HepG2 (cell line): ENCODE data around the gene U2AF1L4. TPM values are rescaled to one million over a fixed set of nuclear protein-coding genes. Genes with fewer than 3 reads are reported as not detected.

Experiments
- CBX5 ChIP-seq: sonication (generic); formaldehyde crosslinking; IDR thresholded peaks from 2 replicates; pipeline ENCODE4 v1.4.0; 2020; ENCODE audit warnings: missing genetic modification reagents, borderline replicate concordance
- CENPT ChIP-seq: sonication (generic); formaldehyde crosslinking; IDR thresholded peaks from 2 replicates; pipeline ENCODE4 v1.8.0; 2022; ENCODE audit warnings: low read depth, mild to moderate bottlenecking, moderate library complexity, missing genetic modification reagents
- E2F1 ChIP-seq: sonication (generic); formaldehyde crosslinking; IDR thresholded peaks from 2 replicates; pipeline ENCODE4 v1.5.0; 2020; ENCODE audit warnings: missing genetic modification reagents
- ELF1 ChIP-seq: sonication (generic); formaldehyde crosslinking; IDR thresholded peaks from 2 replicates; pipeline ENCODE4 v1.4.0; 2020; ENCODE audit warnings: missing genetic modification reagents
- FIP1L1 ChIP-seq: fragments of 200-400 bp; formaldehyde crosslinking; IDR thresholded peaks from 2 replicates; pipeline ENCODE4 v1.6.1; 2018; ENCODE audit warnings: low read depth, mild to moderate bottlenecking, low read length, moderate library complexity, borderline replicate concordance; ENCODE audit not compliant: insufficient read depth
- ISL2 ChIP-seq: sonication (generic); formaldehyde crosslinking; IDR thresholded peaks from 2 replicates; pipeline ENCODE4 v1.5.0; 2020; ENCODE audit warnings: missing genetic modification reagents
- MED1 ChIP-seq: sonication (generic); formaldehyde crosslinking; IDR thresholded peaks from 2 replicates; pipeline ENCODE4 v1.4.0; 2020; ENCODE audit warnings: missing genetic modification reagents
- NBN ChIP-seq: fragments of 450-650 bp; conservative IDR thresholded peaks from 2 replicates; pipeline ENCODE4 v1.6.1; 2017
- RBAK ChIP-seq: sonication (generic); formaldehyde crosslinking; IDR thresholded peaks from 2 replicates; pipeline ENCODE4 v1.5.1; 2020; ENCODE audit warnings: mild to moderate bottlenecking, missing genetic modification reagents
- TAF1 ChIP-seq: sonication (generic); formaldehyde crosslinking; IDR thresholded peaks from 2 replicates; pipeline ENCODE4 v1.4.0; 2020; ENCODE audit warnings: missing genetic modification reagents
- TEAD2 ChIP-seq: sonication (generic); formaldehyde crosslinking; IDR thresholded peaks from 2 replicates; pipeline ENCODE4 v1.9.0; 2021; ENCODE audit warnings: missing genetic modification reagents
- ZBTB44 ChIP-seq: sonication (generic); formaldehyde crosslinking; IDR thresholded peaks from 2 replicates; pipeline ENCODE4 v1.4.0; 2020; ENCODE audit warnings: missing genetic modification reagents
- ZIK1 ChIP-seq: sonication (generic); formaldehyde crosslinking; IDR thresholded peaks from 2 replicates; pipeline ENCODE4 v1.5.0; 2020; ENCODE audit warnings: mild to moderate bottlenecking, low read depth, missing genetic modification reagents, borderline replicate concordance
- ZNF460 ChIP-seq: sonication (generic); formaldehyde crosslinking; IDR thresholded peaks from 2 replicates; pipeline ENCODE4 v1.5.1; 2020; ENCODE audit warnings: missing genetic modification reagents, mild to moderate bottlenecking, borderline replicate concordance
- ZNF572 ChIP-seq: sonication (generic); formaldehyde crosslinking; IDR thresholded peaks from 2 replicates; pipeline ENCODE4 v1.5.1; 2020; ENCODE audit warnings: mild to moderate bottlenecking, missing genetic modification reagents
- ZNF614 ChIP-seq: IDR thresholded peaks from 2 replicates; pipeline ENCODE4 v1.6.1; 2018; ENCODE audit warnings: missing biosample characterization, missing genetic modification reagents, inconsistent platforms, borderline replicate concordance
- ZNF687 ChIP-seq: sonication (generic); formaldehyde crosslinking; IDR thresholded peaks from 2 replicates; pipeline ENCODE4 v1.5.1; 2020; ENCODE audit warnings: mild to moderate bottlenecking, missing genetic modification reagents, moderate library complexity
- ZNF724P ChIP-seq: sonication (generic); formaldehyde crosslinking; IDR thresholded peaks from 2 replicates; pipeline ENCODE4 v1.8.0; 2022; ENCODE audit warnings: missing genetic modification reagents, borderline replicate concordance
- ZSCAN5A ChIP-seq: sonication (generic); formaldehyde crosslinking; IDR thresholded peaks from 2 replicates; pipeline ENCODE4 v1.8.0; 2022; ENCODE audit warnings: mild to moderate bottlenecking, missing genetic modification reagents, borderline replicate concordance
- polyA plus RNA-seq, 8 experiments: library from polyadenylated mRNA; depleted of rRNA in 3 of 8; stranded (reverse) in 7 of 8; unstranded in 1 of 8; fragments of >200 nt; fragmentation: Illumina TruSeq in 4 of 8; extraction: Trizol in 4 of 8; gene quantifications; 2 replicates each; pipeline versions ENCODE4 v1.2.1 to v1.2.3, GENCODE V29; 2011 to 2016; ENCODE audit warnings: low read depth in 4 of 8, missing spikeins in 1 of 8, mixed read lengths in 1 of 8; ENCODE audit not compliant: insufficient read depth in 1 of 8
- total RNA-seq, 5 experiments: library from RNA; depleted of rRNA; stranded (reverse); fragments of >200 nt; fragmentation: Illumina TruSeq; extraction: Trizol; gene quantifications; 2 replicates each; pipeline ENCODE4 v1.2.3, GENCODE V29; 2016; ENCODE audit warnings: low read depth in 1 of 5

Gene U2AF1L4
- total and polyA plus RNA-seq, 2 of the 13 experiments (the other 11 are each of a cell fraction or from before 2014, with no cell fraction given): 7.9 to 15.4 TPM

- TF ChIP-seq ZIK1 (CRISPR knock-in tag): no peak
- TF ChIP-seq ZBTB44: no peak
- no peak for TF ChIP-seq TAF1 (CRISPR knock-in tag)
- TF ChIP-seq ISL2 (CRISPR knock-in tag): no peak
- no peak for TF ChIP-seq ZSCAN5A (CRISPR knock-in tag)
- 0 out of 2 replicates have a peak, but pooled peaks have one; percentile 17 for TF ChIP-seq CBX5 (CRISPR knock-in tag)
- TF ChIP-seq ZNF687: peak; percentile 73
- TF ChIP-seq ZNF724P (CRISPR knock-in tag): no peak
- no peak for TF ChIP-seq NBN
- TF ChIP-seq E2F1 (CRISPR knock-in tag): no peak
- no peak for TF ChIP-seq TEAD2 (CRISPR knock-in tag)
- TF ChIP-seq RBAK: no peak
- TF ChIP-seq FIP1L1: no peak
- TF ChIP-seq MED1 (CRISPR knock-in tag): peak; percentile 20; the same call in 1 of the 2 replicates
- TF ChIP-seq ZNF460 (CRISPR knock-in tag): no peak
- TF ChIP-seq ELF1 (CRISPR knock-in tag): peak; percentile 72
- TF ChIP-seq CENPT (CRISPR knock-in tag): no peak
- TF ChIP-seq ZNF572 (CRISPR knock-in tag): no peak
- TF ChIP-seq ZNF614 (CRISPR knock-in tag): peak; percentile 26; the same call in 1 of the 2 replicates
Observed at GRCh38 chr19:35767288-35768081, 22.3 kb upstream of the U2AF1L4 start (continued).
